ENCODE data around the gene PRDM2. TPM values are rescaled to one million over a fixed set of nuclear protein-coding genes. Genes with fewer than 3 reads are reported as not detected.
A peak's percentile ranks its signal among the peaks of the same experiment; 100 is the strongest.

Gene PRDM2
- total RNA-seq, 2 experiments from 2014 or later, result 75.2 to 79.8 TPM

GRCh38 chr1:13764588-13765332 lies 64.8 kb downstream of the PRDM2 start:
- ATAC-seq (ENCODE audit: low read depth) (no peak), DNase-seq (no peak)
- peaks cover 32% of the 10 kb centered on the region for H3K4me1 Mint-ChIP-seq
- no peaks in the 10 kb centered on the region for H3K9me3 Mint-ChIP-seq
- H3K4me3 Mint-ChIP-seq, result no peak overlapping the region
- POLR2A ChIA-PET, result interaction anchor here (0.6 kb wide), 1 partner anchor 14 kb away, joined by 3 read pairs; no protein-coding TSS in a partner anchor
- no peak overlapping the region for H3K27ac Mint-ChIP-seq
- H3K27me3 Mint-ChIP-seq, result no peaks in the 10 kb centered on the region
- peaks cover 12% of the 10 kb centered on the region for H3K36me3 Mint-ChIP-seq

DNA sequence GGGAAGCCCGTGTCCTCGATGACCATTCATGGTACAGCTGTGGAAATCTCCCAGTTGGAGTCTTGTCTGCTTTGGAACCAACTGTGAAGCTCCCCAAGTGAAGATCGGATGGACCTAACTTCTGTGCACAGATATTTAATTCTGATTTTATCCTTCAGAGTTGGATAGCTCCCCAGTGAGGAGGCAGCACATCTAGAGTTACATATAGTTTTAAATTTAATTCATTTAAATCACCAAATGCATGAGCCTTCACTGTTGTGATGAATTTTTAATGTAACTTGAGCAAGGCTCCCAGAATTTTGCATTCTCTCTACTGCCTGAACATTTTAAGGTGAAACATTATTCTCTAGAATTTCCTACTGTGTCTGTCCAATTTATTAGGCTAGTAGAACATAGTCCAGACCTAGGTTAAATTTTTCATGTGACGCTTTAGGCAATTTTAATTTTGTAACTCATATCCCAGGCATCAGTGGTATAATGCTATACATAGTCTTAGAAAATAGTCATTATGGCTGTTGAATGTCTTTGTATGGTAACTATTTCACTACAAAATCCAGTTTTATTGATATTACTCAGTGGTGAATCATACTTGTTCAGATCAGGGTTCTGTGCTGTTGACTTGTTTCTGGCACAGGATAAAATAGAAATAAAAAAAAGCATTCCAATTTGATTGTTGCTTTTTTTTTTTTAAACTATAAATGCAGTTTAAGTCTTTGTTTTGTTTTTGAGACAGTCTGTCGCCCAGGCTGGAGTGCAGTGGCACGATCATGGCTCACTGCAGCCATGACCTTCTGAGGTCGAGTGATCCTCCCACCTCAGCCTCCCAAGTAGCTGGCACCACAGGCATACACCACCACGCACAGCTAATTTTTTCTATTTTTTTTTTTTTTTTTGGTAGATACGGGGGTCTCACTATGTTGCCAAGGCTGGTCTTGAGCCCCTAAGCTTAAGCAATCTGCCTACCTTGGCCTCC lies 66.9 kb downstream of the PRDM2 start:
- DNase-seq, result no peak
- no peak for ATAC-seq (ENCODE audit: low read depth)
- POLR2A ChIA-PET, result interaction anchor here (0.6 to 1.0 kb wide), 2 partner anchors 9 to 38 kb away, joined by 3 to 5 read pairs; no protein-coding TSS in a partner anchor
- no peaks in the 10 kb centered on the region for H3K27me3 Mint-ChIP-seq
- peaks cover 12% of the 10 kb centered on the region for H3K36me3 Mint-ChIP-seq
- no peaks in the 10 kb centered on the region for H3K9me3 Mint-ChIP-seq
- no peak overlapping the region for H3K27ac Mint-ChIP-seq
- peaks cover 28% of the 10 kb centered on the region for H3K4me1 Mint-ChIP-seq
- H3K4me3 Mint-ChIP-seq, result no peak overlapping the region

- Mint-ChIP-seq H3K4me3 (no peak overlapping the region), H3K27me3 (no peaks in the 10 kb centered on the region), H3K27ac (peak overlapping the region; percentile 9), H3K4me1 (peaks cover 12% of the 10 kb centered on the region), H3K36me3 (peaks cover 19% of the 10 kb centered on the region), H3K9me3 (no peaks in the 10 kb centered on the region)
- no peak for DNase-seq
- ATAC-seq (ENCODE audit: low read depth), result no peak
- POLR2A ChIA-PET, result no interaction called here
These were observed 69.2 kb downstream of the PRDM2 start for GRCh38 chr1:13769212-13769611.

DNA sequence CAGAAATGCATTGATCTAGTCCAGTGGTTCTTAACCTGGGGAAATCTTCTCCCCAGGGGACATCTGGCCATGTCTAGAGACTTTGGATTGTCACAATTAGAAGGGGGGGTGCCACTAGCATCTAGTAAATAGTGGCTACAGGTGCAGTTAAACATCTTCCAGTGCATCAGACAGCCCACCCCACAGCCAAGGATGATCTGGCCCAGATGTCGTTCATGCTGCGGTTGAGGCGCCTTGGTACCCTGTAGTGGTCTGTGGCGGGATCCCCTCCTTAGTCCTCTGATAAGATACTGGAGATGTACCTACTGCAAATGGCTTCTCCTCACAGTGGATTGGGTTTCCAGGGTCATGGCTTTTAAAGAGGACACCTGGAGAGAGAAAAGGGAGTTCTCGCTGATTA lies 69.8 kb downstream of the PRDM2 start:
- DNase-seq (no peak), ATAC-seq (ENCODE audit: low read depth) (no peak)
- H3K27ac Mint-ChIP-seq, result no peak overlapping the region
- peaks cover 19% of the 10 kb centered on the region for H3K36me3 Mint-ChIP-seq
- no peaks in the 10 kb centered on the region for H3K9me3 Mint-ChIP-seq
- peaks cover 10% of the 10 kb centered on the region for H3K4me1 Mint-ChIP-seq
- H3K4me3 Mint-ChIP-seq, result no peak overlapping the region
- no peaks in the 10 kb centered on the region for H3K27me3 Mint-ChIP-seq
- POLR2A ChIA-PET, result no interaction called here

- ATAC-seq (ENCODE audit: low read depth) (no peak), DNase-seq (no peak)
- Mint-ChIP-seq H3K9me3 (no peaks in the 10 kb centered on the region), H3K4me3 (no peak overlapping the region), H3K27me3 (no peaks in the 10 kb centered on the region), H3K36me3 (peaks cover 19% of the 10 kb centered on the region), H3K4me1 (peaks cover 6% of the 10 kb centered on the region), H3K27ac (no peak overlapping the region)
- POLR2A ChIA-PET, result no interaction called here
These were observed 70.8 kb downstream of the PRDM2 start for GRCh38 chr1:13770743-13771142.

DNA sequence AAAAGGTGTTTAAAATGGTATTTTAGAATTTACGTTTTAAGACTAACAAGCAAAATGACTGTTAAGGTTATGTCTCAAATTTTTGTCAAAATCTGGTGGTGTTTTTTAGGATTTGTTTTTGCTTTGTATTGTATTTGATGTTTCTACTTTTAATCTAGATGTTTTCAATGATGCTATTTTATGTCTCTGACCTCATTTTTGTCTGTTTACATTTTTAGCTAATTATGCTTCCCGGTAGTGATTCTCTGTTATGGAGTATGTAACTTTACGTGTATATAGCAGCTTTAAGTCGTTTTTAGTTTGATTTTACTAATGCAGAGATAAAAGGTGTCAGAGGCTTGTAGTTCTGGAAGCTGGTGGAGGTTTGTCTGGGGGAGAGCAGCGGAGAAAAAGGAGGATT lies 71.8 kb downstream of the PRDM2 start:
- DNase-seq (no peak), ATAC-seq (ENCODE audit: low read depth) (no peak)
- H3K4me3 Mint-ChIP-seq, result no peak overlapping the region
- no peak overlapping the region for H3K27ac Mint-ChIP-seq
- peaks cover 5% of the 10 kb centered on the region for H3K4me1 Mint-ChIP-seq
- no peaks in the 10 kb centered on the region for H3K27me3 Mint-ChIP-seq
- peaks cover 14% of the 10 kb centered on the region for H3K36me3 Mint-ChIP-seq
- no peaks in the 10 kb centered on the region for H3K9me3 Mint-ChIP-seq
- POLR2A ChIA-PET, result no interaction called here

DNA sequence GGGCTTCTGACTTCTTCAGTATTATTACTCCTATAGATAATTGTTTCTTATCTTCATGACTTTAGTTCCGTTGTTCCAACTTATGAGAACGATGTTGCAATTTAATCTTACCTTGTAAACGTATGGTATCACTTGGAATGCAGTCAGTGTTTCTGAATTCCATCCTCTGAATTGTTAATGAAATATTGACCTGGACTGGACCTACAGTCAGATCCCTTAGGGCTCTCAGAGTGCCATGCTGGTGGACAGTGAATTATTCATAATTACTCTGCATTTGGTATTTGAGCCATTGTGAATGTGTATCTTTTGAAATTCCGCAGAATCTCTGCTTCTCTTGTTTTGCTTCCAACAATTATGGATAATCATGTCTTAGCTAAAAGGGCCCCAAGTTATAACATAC lies 72.3 kb downstream of the PRDM2 start:
- ATAC-seq (ENCODE audit: low read depth) (no peak), DNase-seq (no peak)
- Mint-ChIP-seq H3K27ac (no peak overlapping the region), H3K36me3 (peaks cover 14% of the 10 kb centered on the region), H3K9me3 (no peaks in the 10 kb centered on the region), H3K27me3 (no peaks in the 10 kb centered on the region), H3K4me1 (peaks cover 5% of the 10 kb centered on the region), H3K4me3 (no peak overlapping the region)
- POLR2A ChIA-PET, result no interaction called here

- ATAC-seq (ENCODE audit: low read depth), result no peak
- H3K4me1 Mint-ChIP-seq, result peaks cover 3% of the 10 kb centered on the region
These were observed 74.1 kb downstream of the PRDM2 start for GRCh38 chr1:13774121-13774520.

GRCh38 chr1:13775459-13775858 lies 75.5 kb downstream of the PRDM2 start:
- Mint-ChIP-seq H3K36me3 (peaks cover 23% of the 10 kb centered on the region), H3K4me3 (no peak overlapping the region), H3K4me1 (peaks cover 5% of the 10 kb centered on the region), H3K9me3 (no peaks in the 10 kb centered on the region), H3K27ac (no peak overlapping the region), H3K27me3 (no peaks in the 10 kb centered on the region)
- DNase-seq, result no peak
- no peak for ATAC-seq (ENCODE audit: low read depth)
- POLR2A ChIA-PET, result no interaction called here

More at GRCh38 chr1:13774121-13774520, 74.1 kb downstream of the PRDM2 start:
- Mint-ChIP-seq H3K9me3 (no peaks in the 10 kb centered on the region), H3K36me3 (peaks cover 20% of the 10 kb centered on the region), H3K27me3 (no peaks in the 10 kb centered on the region), H3K27ac (no peak overlapping the region), H3K4me3 (no peak overlapping the region)
- POLR2A ChIA-PET, result no interaction called here
- no peak for DNase-seq

DNA sequence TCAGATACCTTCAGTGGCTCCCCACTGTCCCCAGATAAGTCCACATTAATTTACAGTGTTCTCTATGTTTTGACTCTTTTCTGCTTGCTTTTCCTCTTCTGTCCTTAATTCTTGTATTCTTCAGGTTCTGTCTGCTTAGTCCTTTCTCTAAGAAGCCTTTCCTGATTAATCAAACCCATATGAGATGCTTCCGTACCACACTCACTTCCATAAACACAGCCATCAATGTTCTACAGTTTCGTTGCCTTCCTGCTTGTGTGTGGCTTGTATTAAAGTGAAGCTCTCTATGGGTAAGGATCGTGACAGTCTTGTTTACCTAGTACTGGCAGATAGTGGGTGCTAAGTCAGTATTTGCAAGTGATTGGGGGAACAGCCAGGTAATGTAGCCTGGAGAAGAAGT lies 75.9 kb downstream of the PRDM2 start:
- Mint-ChIP-seq H3K36me3 (peaks cover 25% of the 10 kb centered on the region), H3K27ac (no peak overlapping the region), H3K9me3 (no peaks in the 10 kb centered on the region), H3K4me3 (no peak overlapping the region), H3K4me1 (peaks cover 5% of the 10 kb centered on the region), H3K27me3 (no peaks in the 10 kb centered on the region)
- POLR2A ChIA-PET, result no interaction called here
- ATAC-seq (ENCODE audit: low read depth), result no peak
- DNase-seq, result no peak

- Mint-ChIP-seq H3K9me3 (no peaks in the 10 kb centered on the region), H3K36me3 (peaks cover 19% of the 10 kb centered on the region), H3K27ac (no peak overlapping the region), H3K27me3 (no peaks in the 10 kb centered on the region), H3K4me3 (no peak overlapping the region), H3K4me1 (peaks cover 5% of the 10 kb centered on the region)
- no peak for ATAC-seq (ENCODE audit: low read depth)
- DNase-seq, result no peak
- POLR2A ChIA-PET, result no interaction called here
These were observed 78.4 kb downstream of the PRDM2 start for GRCh38 chr1:13778431-13778830.

- Mint-ChIP-seq H3K27ac (no peak overlapping the region), H3K27me3 (no peaks in the 10 kb centered on the region), H3K4me3 (no peak overlapping the region), H3K9me3 (no peaks in the 10 kb centered on the region), H3K36me3 (peaks cover 16% of the 10 kb centered on the region), H3K4me1 (peaks cover 6% of the 10 kb centered on the region)
- POLR2A ChIA-PET, result no interaction called here
- ATAC-seq (ENCODE audit: low read depth), result no peak
- no peak for DNase-seq
These were observed 79.9 kb downstream of the PRDM2 start for GRCh38 chr1:13779930-13780329.

DNA sequence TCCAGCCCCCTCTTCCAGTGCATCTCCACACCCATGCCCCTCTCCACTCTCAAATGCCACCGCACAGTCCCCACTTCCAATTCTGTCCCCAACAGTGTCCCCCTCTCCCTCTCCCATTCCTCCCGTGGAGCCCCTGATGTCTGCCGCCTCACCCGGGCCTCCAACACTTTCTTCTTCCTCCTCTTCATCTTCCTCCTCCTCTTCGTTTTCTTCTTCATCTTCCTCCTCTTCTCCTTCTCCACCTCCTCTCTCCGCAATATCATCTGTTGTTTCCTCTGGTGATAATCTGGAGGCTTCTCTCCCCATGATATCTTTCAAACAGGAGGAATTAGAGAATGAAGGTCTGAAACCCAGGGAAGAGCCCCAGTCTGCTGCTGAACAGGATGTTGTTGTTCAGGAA lies 80.8 kb downstream of the PRDM2 start:
- no peak for ATAC-seq (ENCODE audit: low read depth)
- POLR2A ChIA-PET, result no interaction called here
- Mint-ChIP-seq H3K27ac (peak overlapping the region; percentile 3), H3K9me3 (no peaks in the 10 kb centered on the region), H3K4me1 (peaks cover 6% of the 10 kb centered on the region), H3K36me3 (peaks cover 16% of the 10 kb centered on the region), H3K4me3 (no peak overlapping the region), H3K27me3 (no peaks in the 10 kb centered on the region)
- DNase-seq, result no peak

DNA sequence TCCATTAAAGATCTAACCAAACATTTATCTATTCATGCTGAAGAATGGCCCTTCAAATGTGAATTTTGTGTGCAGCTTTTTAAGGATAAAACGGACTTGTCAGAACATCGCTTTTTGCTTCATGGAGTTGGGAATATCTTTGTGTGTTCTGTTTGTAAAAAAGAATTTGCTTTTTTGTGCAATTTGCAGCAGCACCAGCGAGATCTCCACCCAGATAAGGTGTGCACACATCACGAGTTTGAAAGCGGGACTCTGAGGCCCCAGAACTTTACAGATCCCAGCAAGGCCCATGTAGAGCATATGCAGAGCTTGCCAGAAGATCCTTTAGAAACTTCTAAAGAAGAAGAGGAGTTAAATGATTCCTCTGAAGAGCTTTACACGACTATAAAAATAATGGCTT lies 81.2 kb downstream of the PRDM2 start:
- no peak overlapping the region for H3K27ac Mint-ChIP-seq
- no peaks in the 10 kb centered on the region for H3K27me3 Mint-ChIP-seq
- DNase-seq (no peak), ATAC-seq (ENCODE audit: low read depth) (no peak)
- H3K4me1 Mint-ChIP-seq, result peaks cover 7% of the 10 kb centered on the region
- no peaks in the 10 kb centered on the region for H3K9me3 Mint-ChIP-seq
- POLR2A ChIA-PET, result no interaction called here
- H3K4me3 Mint-ChIP-seq, result no peak overlapping the region
- H3K36me3 Mint-ChIP-seq, result peaks cover 17% of the 10 kb centered on the region

All from activated naive CD8-positive, alpha-beta T cell treated with anti-CD3 and anti-CD28 coated beads, Interleukin-2, amount 10 ng/mL, durations not matched to agents 7 days and 5 days (primary cell).